ENCODE results near the gene RALGPS1.

The RALGPS1 gene

GRCh38 chr9:126907058-126907457 is 7.5 kb upstream of the RALGPS1 start:
- DNase-seq (ENCODE audit: low read depth) = no peak

GRCh38 chr9:126915281-126915816 is 767 bp downstream of the RALGPS1 start:
- DNase-seq (ENCODE audit: low read depth) = peak; percentile 30

GRCh38 chr9:126915846-126916543 is 1.4 kb downstream of the RALGPS1 start:
- no peak for DNase-seq (ENCODE audit: low read depth)

GRCh38 chr9:126916909-126917308 is 2.3 kb downstream of the RALGPS1 start:
- DNase-seq (ENCODE audit: low read depth) = no peak

- no peak for DNase-seq (ENCODE audit: low read depth)
Observed at GRCh38 chr9:126919193-126919592, 4.6 kb downstream of the RALGPS1 start.

- no peak for DNase-seq (ENCODE audit: low read depth)
Observed at GRCh38 chr9:126925876-126926275, 11.3 kb downstream of the RALGPS1 start.

- DNase-seq (ENCODE audit: low read depth) = no peak
Observed at GRCh38 chr9:126926364-126926763, 11.8 kb downstream of the RALGPS1 start.

- DNase-seq (ENCODE audit: low read depth) = no peak
Observed at GRCh38 chr9:126927419-126927818, 12.8 kb downstream of the RALGPS1 start.

- no peak for DNase-seq (ENCODE audit: low read depth)
Observed at GRCh38 chr9:126932871-126933321, 18.3 kb downstream of the RALGPS1 start.

- DNase-seq (ENCODE audit: low read depth) = no peak
Observed at GRCh38 chr9:126933334-126933980, 18.9 kb downstream of the RALGPS1 start.

GRCh38 chr9:126934441-126934840 is 19.9 kb downstream of the RALGPS1 start:
- DNase-seq (ENCODE audit: low read depth) = no peak

- no peak for DNase-seq (ENCODE audit: low read depth)
Observed at GRCh38 chr9:126935630-126936029, 21.0 kb downstream of the RALGPS1 start.

- DNase-seq (ENCODE audit: low read depth) = no peak
Observed at GRCh38 chr9:126937444-126937843, 22.9 kb downstream of the RALGPS1 start.

GRCh38 chr9:126938327-126938726 is 23.7 kb downstream of the RALGPS1 start:
- no peak for DNase-seq (ENCODE audit: low read depth)

- DNase-seq (ENCODE audit: low read depth) = no peak
Observed at GRCh38 chr9:126939821-126940221, 25.2 kb downstream of the RALGPS1 start.

- DNase-seq (ENCODE audit: low read depth) = no peak
Observed at GRCh38 chr9:126942399-126942798, 27.8 kb downstream of the RALGPS1 start.

- no peak for DNase-seq (ENCODE audit: low read depth)
Observed at GRCh38 chr9:126945682-126946081, 31.1 kb downstream of the RALGPS1 start.

GRCh38 chr9:126947529-126947928 is 32.9 kb downstream of the RALGPS1 start:
- no peak for DNase-seq (ENCODE audit: low read depth)

- no peak for DNase-seq (ENCODE audit: low read depth)
Observed at GRCh38 chr9:126952205-126952977, 37.8 kb downstream of the RALGPS1 start.

- no peak for DNase-seq (ENCODE audit: low read depth)
Observed at GRCh38 chr9:126953041-126953809, 38.6 kb downstream of the RALGPS1 start.

- no peak for DNase-seq (ENCODE audit: low read depth)
Observed at GRCh38 chr9:126955811-126956210, 41.2 kb downstream of the RALGPS1 start.
